ENCODE measurements around the gene ADAM11. TPM values are rescaled to one million over a fixed set of nuclear protein-coding genes. Genes with fewer than 3 reads are reported as not detected.
A peak's percentile ranks its signal among the peaks of the same experiment; 100 is the strongest.

The ADAM11 gene
- total and polyA plus RNA-seq, 9 of the 15 experiments (the other 6 are each of a cell fraction or from before 2014, with no cell fraction given), result 0.01 to 0.31 (median 0.14) TPM; not detected in 2

DNA sequence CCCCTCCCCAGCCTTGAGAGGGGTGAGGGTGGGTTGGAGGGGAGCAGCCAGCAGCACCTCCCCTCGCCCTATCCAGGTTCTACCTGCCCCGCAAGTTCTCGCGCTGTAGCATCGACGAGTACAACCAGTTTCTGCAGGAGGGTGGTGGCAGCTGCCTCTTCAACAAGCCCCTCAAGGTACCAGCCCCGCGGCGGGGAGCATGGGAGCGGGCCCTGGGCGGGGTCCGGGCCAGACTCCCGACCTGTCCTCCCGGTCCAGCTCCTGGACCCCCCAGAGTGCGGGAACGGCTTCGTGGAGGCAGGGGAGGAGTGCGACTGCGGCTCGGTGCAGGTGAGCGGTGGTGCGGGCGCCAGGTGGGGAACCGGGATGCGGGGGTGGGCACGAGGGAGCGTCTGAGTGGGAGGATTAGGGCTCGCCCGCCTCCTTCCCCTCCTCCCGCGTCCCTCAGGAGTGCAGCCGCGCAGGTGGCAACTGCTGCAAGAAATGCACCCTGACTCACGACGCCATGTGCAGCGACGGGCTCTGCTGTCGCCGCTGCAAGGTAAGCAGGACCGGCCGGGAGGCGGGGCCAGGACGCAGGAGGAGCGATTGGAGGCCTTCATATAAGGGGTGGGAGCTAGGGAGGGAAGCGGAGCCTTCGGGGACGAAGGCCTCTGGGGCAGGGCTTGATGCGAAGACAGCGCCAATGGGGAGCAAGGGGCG, 16.5 kb downstream of the ADAM11 start (continued):
- TF ChIP-seq, protein P1, sequence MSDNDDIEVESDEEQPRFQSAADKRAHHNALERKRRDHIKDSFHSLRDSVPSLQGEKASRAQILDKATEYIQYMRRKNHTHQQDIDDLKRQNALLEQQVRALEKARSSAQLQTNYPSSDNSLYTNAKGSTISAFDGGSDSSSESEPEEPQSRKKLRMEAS (CRISPR knock-in tag; IDR thresholded peaks at IDR 0.05), result peak; percentile 91
- TF ChIP-seq TEAD4 (IDR thresholded peaks at IDR 0.05; ENCODE audit: low read length), result no peak
- TF ChIP-seq TEAD4 (CRISPR knock-in tag; IDR thresholded peaks at IDR 0.05; ENCODE audit: borderline replicate concordance), result peak; percentile 76
- 0 out of 2 replicates have a peak, but pooled peaks have one; percentile 7 for TF ChIP-seq CXXC5 (CRISPR knock-in tag; IDR thresholded peaks at IDR 0.05)
- TF ChIP-seq MEIS2 (IDR thresholded peaks at IDR 0.05; ENCODE audit: partially characterized antibody), result no peak
- 0 out of 2 replicates have a peak, but pooled peaks have one; percentile 54 for TF ChIP-seq ZBTB1 (CRISPR knock-in tag; IDR thresholded peaks at IDR 0.05; ENCODE audit: borderline replicate concordance, low read depth)
- TF ChIP-seq ZKSCAN8 (CRISPR knock-in tag; IDR thresholded peaks at IDR 0.05), result no peak
- TF ChIP-seq SNRNP70 (optimal IDR thresholded peaks at IDR 0.05; ENCODE audit: low read depth, low read length), result no peak
- TF ChIP-seq ZKSCAN1 (IDR thresholded peaks at IDR 0.05; ENCODE audit: low read depth, low read length), result no peak
- peak; percentile 59 for TF ChIP-seq C11orf30 (IDR thresholded peaks at IDR 0.05; ENCODE audit: low read depth)
- peak in 1 of 2 experiments; percentile 69; a peak in 2 of 4 replicates for TF ChIP-seq FOXK2 (conservative IDR thresholded peaks at IDR 0.05 in 1 of 2, IDR thresholded peaks at IDR 0.05 in 1 of 2; ENCODE audit: low read depth in 2 of 2)
- no peak for TF ChIP-seq HNRNPH1 (optimal IDR thresholded peaks at IDR 0.05; ENCODE audit: low read depth, low read length)
- peak in 1 of 2 experiments; percentile 31; a peak in 1 of 4 replicates for TF ChIP-seq MAZ (CRISPR knock-in tag; conservative IDR thresholded peaks at IDR 0.05 in 1 of 2, IDR thresholded peaks at IDR 0.05 in 1 of 2)
- TF ChIP-seq FOXP1 (CRISPR knock-in tag; IDR thresholded peaks at IDR 0.05), result no peak
- peak; percentile 69 for TF ChIP-seq L3MBTL2 (IDR thresholded peaks at IDR 0.05)
- TF ChIP-seq, protein P2, sequence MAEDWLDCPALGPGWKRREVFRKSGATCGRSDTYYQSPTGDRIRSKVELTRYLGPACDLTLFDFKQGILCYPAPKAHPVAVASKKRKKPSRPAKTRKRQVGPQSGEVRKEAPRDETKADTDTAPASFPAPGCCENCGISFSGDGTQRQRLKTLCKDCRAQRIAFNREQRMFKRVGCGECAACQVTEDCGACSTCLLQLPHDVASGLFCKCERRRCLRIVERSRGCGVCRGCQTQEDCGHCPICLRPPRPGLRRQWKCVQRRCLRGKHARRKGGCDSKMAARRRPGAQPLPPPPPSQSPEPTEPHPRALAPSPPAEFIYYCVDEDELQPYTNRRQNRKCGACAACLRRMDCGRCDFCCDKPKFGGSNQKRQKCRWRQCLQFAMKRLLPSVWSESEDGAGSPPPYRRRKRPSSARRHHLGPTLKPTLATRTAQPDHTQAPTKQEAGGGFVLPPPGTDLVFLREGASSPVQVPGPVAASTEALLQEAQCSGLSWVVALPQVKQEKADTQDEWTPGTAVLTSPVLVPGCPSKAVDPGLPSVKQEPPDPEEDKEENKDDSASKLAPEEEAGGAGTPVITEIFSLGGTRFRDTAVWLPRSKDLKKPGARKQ (CRISPR knock-in tag; IDR thresholded peaks at IDR 0.05), result no peak
- TF ChIP-seq, protein P3, sequence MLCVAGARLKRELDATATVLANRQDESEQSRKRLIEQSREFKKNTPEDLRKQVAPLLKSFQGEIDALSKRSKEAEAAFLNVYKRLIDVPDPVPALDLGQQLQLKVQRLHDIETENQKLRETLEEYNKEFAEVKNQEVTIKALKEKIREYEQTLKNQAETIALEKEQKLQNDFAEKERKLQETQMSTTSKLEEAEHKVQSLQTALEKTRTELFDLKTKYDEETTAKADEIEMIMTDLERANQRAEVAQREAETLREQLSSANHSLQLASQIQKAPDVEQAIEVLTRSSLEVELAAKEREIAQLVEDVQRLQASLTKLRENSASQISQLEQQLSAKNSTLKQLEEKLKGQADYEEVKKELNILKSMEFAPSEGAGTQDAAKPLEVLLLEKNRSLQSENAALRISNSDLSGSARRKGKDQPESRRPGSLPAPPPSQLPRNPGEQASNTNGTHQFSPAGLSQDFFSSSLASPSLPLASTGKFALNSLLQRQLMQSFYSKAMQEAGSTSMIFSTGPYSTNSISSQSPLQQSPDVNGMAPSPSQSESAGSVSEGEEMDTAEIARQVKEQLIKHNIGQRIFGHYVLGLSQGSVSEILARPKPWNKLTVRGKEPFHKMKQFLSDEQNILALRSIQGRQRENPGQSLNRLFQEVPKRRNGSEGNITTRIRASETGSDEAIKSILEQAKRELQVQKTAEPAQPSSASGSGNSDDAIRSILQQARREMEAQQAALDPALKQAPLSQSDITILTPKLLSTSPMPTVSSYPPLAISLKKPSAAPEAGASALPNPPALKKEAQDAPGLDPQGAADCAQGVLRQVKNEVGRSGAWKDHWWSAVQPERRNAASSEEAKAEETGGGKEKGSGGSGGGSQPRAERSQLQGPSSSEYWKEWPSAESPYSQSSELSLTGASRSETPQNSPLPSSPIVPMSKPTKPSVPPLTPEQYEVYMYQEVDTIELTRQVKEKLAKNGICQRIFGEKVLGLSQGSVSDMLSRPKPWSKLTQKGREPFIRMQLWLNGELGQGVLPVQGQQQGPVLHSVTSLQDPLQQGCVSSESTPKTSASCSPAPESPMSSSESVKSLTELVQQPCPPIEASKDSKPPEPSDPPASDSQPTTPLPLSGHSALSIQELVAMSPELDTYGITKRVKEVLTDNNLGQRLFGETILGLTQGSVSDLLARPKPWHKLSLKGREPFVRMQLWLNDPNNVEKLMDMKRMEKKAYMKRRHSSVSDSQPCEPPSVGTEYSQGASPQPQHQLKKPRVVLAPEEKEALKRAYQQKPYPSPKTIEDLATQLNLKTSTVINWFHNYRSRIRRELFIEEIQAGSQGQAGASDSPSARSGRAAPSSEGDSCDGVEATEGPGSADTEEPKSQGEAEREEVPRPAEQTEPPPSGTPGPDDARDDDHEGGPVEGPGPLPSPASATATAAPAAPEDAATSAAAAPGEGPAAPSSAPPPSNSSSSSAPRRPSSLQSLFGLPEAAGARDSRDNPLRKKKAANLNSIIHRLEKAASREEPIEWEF (CRISPR knock-in tag; IDR thresholded peaks at IDR 0.05), result no peak
- TF ChIP-seq CHCHD3 (CRISPR knock-in tag; IDR thresholded peaks at IDR 0.05), result no peak
- TF ChIP-seq ZNF165 (CRISPR knock-in tag; IDR thresholded peaks at IDR 0.05; ENCODE audit: borderline replicate concordance), result no peak
- TF ChIP-seq TFAP4 (CRISPR knock-in tag; IDR thresholded peaks at IDR 0.05; ENCODE audit: borderline replicate concordance), result peak; percentile 53; the same call in 1 of the 2 replicates
- peak; percentile 59; the same call in 1 of the 2 replicates for TF ChIP-seq SUPT5H (IDR thresholded peaks at IDR 0.05)
